ENCODE measurements around the gene PAXX.

PAXX gene

DNA sequence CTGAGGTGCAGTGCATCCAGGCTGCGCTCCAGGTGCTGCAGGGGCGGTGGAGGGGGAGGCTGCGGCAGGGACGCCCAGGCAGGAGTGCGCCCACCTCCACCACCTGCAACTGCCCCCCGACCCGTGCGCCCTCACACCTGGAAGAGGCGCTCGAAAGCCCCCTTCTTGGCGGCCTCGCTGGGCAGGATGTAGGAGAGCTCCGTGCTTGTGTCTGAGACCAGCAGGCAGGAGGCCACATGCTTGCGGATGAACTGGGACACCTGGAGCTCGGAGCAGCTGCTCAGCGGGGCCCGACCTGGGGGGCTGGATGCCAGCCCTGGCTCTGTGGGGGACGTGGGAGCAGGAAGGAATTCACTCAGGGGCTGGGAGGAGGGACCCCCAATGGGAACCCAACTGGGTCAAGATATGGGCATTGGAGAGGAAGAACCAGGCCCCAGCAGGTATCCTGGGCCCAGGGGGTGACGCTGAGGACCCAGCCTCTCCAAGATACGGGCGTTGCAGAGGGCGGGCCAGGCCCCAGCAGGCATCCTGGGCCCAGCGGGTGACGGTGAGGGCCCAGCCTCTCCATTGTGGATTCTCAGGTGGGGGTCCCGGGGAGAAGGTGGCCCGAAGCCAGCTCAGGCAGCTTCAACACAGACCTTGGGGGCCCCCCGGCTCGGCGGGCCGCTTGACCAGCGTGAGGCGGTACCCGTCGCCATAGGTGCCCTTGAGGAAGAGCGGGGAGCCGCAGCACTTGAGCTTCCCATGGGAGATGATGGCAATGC, 22.7 kb downstream of the PAXX start:
- DNase-seq (ENCODE audit: low spot score) = no peak
- TF ChIP-seq CTCF (IDR thresholded peaks at IDR 0.05; ENCODE audit: extremely low read depth, missing control alignments) = no peak

GRCh38 chr9:137015540-137015930, 23.3 kb downstream of the PAXX start:
- no peak for TF ChIP-seq CTCF (IDR thresholded peaks at IDR 0.05; ENCODE audit: extremely low read depth, missing control alignments)
- DNase-seq (ENCODE audit: low spot score) = no peak

- no peak for DNase-seq (ENCODE audit: low spot score)
- TF ChIP-seq CTCF (IDR thresholded peaks at IDR 0.05; ENCODE audit: extremely low read depth, missing control alignments) = no peak
Observed at GRCh38 chr9:137015976-137016375, 23.8 kb downstream of the PAXX start.

- TF ChIP-seq CTCF (IDR thresholded peaks at IDR 0.05; ENCODE audit: extremely low read depth, missing control alignments) = no peak
- no peak for DNase-seq (ENCODE audit: low spot score)
Observed at GRCh38 chr9:137016436-137016835, 24.2 kb downstream of the PAXX start.

DNA sequence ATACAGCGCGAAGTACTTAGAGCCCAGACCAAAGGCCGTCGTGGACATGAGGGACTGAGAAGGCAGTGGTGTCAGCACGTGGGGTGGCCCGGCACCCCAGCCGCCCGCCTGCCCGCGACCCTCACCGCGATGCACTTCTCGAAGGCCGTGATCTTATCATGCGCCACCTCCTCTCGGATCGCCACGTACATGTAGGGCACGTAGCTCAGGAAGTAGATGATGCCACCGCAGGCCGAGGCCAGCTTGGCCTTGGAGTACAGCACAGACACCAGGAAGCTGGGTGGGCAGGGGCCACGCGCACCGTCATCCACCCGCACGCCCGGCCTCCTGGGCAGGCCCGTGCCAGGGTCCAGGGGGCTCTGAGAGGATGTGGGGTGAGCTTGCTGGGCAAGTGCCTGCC, 24.8 kb downstream of the PAXX start:
- no peak for TF ChIP-seq CTCF (IDR thresholded peaks at IDR 0.05; ENCODE audit: extremely low read depth, missing control alignments)

DNA sequence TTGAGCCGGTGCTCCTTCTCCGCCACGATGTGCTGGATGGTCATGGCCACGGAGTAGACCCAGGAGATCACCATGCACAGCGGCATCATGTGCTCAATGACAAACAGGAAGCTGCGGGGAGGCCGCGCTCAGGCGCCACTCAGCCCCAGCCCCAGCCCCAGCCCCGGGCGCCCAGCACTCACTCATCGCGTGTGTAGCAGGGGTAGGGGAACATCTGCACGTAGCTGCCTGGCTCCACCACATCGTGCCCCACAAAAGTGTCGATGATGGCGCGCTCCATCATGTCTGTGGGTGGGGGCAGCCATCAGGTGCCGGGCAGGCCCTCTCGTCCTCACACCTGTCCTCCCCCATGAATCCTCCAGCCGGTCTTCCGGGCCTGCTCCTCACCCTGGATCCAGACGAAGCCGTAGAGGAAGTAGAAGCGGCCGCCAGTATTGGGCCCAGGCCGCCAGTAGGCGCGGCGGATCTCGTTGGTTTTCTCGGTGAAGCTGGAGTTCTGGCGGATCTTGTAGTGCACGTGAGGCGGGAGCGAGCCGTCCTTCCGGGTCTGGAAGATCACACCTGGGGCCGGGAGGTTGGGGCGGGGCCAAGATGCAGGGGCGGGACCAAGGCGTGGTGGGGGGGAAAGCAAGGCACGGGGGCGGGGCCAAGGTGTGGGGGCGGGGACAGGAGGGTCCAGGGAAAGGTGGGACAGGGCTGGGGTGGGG, 25.7 kb downstream of the PAXX start:
- no peak for DNase-seq (ENCODE audit: low spot score)
- TF ChIP-seq CTCF (IDR thresholded peaks at IDR 0.05; ENCODE audit: extremely low read depth, missing control alignments) = no peak

More for the DNA sequence above, 24.8 kb downstream of the PAXX start:
- DNase-seq (ENCODE audit: low spot score) = no peak

GRCh38 chr9:137018761-137019559, 26.7 kb downstream of the PAXX start:
- TF ChIP-seq CTCF (IDR thresholded peaks at IDR 0.05; ENCODE audit: extremely low read depth, missing control alignments) = no peak
- DNase-seq (ENCODE audit: low spot score) = no peak
